Jurkat, Clone E6-1 (cell line): Measurements from ENCODE around the gene PCDHGB3.
A peak's percentile ranks its signal among the peaks of the same experiment; 100 is the strongest.
"Not testable (repeated sequence)": the region's sequence is repeated elsewhere in the genome, so short reads cannot be mapped to it uniquely, and the experiment has no call there.

Experiments
- DNase-seq: peaks from one replicate; pipeline ENCODE4 v3.0.0-alpha.2; 2011; ENCODE audit warnings: low read depth, low spot score
- H3K4me3 ChIP-seq: 2 replicates; pipeline ENCODE4 v1.5.1; 2011; ENCODE audit warnings: mild to moderate bottlenecking, low read length, control low read depth, moderate library complexity

PCDHGB3 gene

DNA sequence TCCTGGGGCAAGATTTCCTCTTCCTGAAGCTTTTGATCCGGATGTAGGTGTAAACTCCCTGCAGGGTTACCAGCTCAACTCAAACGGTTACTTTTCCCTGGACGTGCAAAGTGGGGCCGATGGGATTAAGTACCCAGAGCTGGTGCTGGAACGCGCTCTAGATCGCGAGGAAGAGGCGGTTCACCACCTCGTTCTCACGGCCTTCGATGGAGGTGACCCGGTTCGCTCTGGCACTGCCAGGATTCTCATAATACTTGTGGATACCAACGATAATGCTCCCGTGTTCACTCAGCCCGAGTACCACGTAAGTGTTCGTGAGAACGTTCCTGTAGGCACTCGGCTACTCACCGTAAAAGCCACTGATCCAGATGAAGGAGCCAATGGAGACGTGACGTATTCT, 14.4 kb upstream of the PCDHGB3 start:
- DNase-seq: no peak
- no peak overlapping the region for H3K4me3 ChIP-seq

DNA sequence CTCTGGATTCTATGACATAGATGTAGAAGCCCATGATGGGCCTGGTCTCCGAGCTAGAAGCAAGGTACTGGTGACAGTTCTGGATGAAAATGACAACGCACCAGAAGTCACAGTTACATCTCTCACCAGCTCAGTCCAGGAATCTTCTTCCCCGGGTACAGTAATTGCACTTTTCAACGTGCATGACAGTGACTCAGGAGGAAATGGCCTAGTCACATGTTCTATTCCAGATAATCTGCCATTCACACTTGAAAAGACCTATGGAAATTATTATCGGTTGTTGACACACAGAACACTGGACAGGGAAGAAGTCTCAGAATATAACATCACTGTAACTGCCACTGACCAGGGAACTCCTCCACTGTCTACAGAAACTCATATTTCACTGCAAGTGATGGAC, 13.9 kb upstream of the PCDHGB3 start:
- no peak overlapping the region for H3K4me3 ChIP-seq
- DNase-seq: no peak

DNA sequence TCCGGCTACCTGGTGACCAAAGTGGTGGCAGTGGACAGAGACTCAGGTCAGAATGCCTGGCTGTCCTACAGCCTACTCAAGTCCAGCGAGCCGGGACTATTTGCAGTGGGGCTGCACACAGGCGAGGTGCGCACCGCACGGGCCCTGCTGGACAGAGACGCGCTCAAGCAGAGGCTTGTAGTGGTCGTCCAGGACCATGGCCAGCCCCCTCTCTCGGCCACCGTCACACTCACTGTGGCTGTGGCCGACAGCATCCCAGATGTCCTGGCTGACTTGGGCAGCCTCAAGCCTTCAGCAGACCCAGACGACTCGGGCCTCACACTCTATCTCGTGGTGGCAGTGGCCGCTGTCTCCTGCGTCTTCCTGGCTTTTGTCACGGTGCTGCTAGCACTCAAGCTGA, 13.1 kb upstream of the PCDHGB3 start:
- DNase-seq: no peak

DNA sequence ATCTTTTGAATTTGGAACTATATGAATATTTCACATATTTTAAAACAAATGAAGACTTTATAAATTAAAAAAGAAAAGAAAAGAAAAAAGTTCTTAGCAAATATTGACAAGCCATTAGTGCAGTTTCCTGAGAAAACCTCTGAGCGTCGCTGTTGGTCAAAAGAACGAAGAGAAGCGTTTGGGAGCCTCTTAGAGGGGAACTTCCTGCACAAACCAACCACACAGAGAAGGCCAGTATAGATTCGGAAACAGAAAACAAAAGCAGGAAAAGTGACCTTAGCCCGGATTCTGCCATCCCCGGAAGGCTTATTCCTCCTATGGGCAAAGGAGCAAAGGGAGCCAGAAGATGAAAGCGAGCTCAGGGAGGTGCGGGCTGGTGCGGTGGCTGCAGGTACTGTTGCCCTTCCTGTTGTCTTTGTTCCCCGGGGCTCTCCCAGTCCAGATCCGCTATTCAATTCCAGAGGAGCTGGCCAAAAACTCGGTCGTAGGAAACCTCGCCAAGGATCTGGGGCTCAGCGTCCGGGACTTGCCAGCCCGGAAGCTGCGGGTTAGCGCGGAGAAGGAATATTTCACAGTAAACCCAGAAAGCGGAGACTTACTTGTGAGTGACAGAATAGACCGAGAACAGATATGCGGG, 10.1 kb upstream of the PCDHGB3 start, which contains the start of gene PCDHGB2:
PCDHGB2 (plus strand) TSS at position 205 of the 637 bp plus-strand sequence; CDS start at position 347, 142 bp downstream.
- DNase-seq: peak; percentile 24

More for the DNA sequence above, 13.1 kb upstream of the PCDHGB3 start:
- no peak overlapping the region for H3K4me3 ChIP-seq

DNA sequence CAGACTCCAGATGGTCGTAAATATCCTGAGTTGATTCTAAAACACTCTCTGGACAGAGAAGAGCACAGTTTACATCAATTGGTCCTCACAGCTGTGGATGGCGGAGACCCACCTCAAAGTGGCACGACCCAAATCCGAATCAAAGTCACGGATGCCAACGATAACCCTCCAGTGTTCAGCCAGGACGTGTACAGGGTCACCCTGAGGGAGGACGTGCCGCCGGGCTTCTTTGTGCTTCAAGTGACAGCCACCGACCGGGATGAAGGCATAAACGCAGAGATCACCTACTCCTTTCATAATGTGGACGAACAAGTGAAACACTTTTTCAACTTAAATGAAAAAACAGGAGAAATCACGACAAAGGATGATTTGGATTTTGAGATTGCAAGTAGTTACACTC, 9.4 kb upstream of the PCDHGB3 start:
- no peak for DNase-seq

More for the DNA sequence above, 10.1 kb upstream of the PCDHGB3 start, which contains the start of gene PCDHGB2:
- no peak within 1 kb of the TSS for H3K4me3 ChIP-seq

DNA sequence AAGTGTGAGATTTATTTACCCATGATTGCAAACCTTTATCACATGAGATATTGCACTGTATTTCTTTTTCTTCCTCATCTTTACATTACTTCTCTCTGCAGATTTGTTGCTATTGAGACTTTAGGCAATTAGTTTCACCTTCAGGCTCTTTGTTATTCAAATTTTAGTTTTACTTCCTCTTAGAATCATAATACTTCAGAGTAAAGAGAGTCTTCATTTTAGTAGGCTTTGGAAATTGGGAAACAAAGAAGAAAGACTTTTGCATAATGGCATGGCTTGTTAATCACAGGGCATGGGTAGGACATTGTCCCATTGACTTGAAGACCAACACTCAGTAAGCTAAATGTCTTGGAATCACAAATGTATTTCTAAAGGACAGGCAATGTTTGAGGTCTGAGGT, 7.3 kb upstream of the PCDHGB3 start:
- no peak overlapping the region for H3K4me3 ChIP-seq
- DNase-seq: no peak

More for the DNA sequence above, 9.4 kb upstream of the PCDHGB3 start:
- no peak overlapping the region for H3K4me3 ChIP-seq

DNA sequence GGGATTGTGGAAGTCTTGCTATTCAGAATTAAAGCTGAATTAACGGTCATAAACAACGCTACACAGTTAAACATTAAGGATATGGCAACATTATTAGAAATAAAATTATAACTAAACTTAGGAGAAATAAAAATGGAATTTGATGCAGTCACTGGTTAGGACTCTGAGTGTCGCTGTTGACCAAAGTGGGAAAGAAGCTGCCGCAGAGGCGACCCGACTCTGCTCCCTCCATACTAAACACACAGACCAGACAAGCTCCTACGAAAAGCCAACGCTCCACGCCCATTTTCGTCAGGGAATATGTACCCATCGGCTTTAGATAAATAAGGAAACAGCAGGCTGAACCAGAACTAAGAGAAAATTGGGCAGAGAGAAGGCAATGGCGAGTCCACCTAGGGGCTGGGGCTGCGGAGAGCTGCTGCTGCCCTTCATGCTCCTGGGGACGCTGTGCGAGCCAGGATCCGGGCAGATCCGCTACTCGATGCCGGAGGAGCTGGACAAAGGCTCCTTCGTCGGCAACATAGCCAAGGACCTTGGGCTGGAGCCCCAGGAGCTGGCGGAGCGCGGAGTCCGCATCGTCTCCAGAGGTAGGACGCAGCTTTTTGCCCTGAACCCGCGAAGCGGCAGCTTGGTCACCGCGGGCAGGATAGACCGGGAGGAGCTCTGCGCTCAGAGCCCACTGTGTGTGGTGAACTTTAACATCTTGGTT, 5.9 kb upstream of the PCDHGB3 start, which contains the start of gene PCDHGA5:
PCDHGA5 (plus strand) TSS at position 211 of the 709 bp plus-strand sequence; CDS start at position 380, 169 bp downstream.
- no peak for DNase-seq
- no peak within 1 kb of the TSS for H3K4me3 ChIP-seq

DNA sequence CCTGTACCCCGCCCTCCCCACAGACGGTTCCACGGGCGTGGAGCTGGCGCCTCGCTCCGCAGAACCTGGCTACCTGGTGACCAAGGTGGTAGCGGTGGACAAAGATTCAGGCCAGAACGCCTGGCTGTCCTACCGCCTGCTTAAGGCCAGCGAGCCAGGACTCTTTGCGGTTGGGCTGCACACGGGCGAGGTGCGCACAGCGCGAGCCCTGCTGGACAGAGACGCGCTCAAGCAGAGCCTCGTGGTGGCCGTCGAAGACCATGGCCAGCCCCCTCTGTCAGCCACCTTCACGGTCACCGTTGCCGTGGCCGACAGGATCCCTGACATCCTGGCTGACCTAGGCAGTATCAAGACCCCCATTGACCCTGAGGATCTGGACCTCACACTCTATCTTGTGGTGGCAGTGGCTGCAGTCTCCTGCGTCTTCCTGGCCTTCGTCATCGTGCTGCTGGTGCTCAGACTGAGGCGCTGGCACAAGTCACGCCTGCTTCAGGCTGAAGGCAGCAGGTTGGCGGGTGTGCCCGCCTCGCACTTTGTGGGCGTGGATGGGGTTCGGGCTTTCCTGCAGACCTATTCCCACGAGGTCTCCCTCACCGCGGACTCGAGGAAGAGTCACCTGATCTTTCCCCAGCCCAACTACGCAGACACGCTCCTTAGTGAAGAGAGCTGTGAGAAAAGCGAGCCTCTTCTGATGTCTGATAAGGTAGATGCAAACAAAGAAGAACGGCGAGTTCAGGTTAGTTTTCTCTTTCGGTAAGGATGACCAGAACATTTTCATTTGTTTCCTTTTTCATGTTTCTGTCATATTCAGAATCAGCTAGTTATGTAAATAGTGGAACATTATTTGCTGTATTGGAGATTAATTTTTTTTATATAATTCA, 3.8 kb upstream of the PCDHGB3 start:
- no peak overlapping the region for H3K4me3 ChIP-seq
- no peak for DNase-seq

DNA sequence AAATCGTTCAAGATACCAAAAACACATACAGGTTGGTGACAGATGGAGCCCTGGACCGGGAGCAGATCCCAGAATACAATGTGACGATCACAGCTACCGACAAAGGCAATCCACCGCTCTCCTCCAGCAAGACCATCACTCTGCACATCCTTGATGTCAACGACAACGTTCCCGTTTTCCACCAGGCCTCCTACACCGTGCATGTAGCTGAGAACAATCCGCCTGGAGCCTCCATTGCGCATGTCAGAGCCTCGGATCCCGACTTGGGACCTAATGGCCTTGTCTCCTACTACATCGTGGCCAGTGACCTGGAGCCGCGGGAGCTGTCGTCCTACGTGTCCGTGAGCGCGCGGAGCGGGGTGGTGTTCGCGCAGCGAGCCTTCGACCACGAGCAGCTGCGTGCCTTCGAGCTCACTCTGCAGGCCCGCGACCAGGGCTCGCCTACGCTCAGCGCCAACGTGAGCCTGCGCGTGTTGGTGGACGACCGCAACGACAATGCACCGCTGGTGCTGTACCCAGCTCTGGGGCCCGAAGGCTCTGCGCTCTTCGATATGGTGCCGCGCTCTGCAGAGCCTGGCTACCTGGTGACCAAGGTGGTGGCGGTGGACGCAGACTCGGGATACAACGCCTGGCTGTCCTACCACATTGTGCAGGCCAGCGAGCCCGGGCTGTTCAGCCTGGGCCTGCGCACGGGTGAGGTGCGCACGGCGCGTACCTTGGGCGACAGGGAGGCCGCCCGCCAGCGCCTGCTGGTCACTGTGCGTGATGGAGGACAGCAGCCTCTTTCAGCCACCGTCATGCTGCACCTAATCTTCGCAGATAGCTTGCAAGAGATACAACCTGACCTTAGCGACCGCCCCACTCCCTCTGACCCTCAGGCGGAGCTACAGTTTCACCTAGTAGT, 1.8 kb downstream of the PCDHGB3 start:
- no peak for DNase-seq
- no peak overlapping the region for H3K4me3 ChIP-seq

DNA sequence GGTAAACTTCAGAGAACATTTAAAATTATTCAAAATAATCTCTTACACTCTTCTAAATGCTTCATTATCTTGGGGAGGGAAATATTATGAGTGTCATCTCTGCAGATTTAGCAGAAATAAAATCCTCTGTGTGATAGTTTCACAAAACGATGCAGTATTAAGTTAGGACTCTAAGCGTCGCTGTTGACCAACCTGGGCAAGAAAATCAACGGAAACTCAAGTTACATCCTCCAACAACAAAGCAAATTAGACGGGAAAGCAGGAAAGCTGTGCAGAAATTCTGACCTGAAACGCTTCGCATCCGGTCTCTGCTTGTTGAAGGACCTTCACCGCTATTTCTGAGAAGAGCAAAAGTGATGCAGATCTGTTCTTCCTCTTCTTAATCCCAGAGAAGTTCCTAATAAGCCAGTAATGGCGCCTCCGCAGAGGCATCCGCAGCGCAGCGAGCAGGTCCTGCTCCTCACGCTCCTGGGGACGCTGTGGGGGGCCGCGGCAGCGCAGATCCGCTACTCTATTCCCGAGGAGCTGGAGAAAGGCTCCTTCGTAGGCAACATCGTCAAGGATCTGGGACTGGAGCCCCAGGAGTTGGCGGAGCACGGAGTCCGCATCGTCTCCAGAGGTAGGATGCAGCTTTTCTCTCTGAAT, 3.8 kb downstream of the PCDHGB3 start, which contains the start of gene PCDHGA6:
PCDHGA6 (plus strand) TSS at position 219 of the 645 bp plus-strand sequence; CDS start at position 412, 193 bp downstream.
- no peak for DNase-seq
- H3K4me3 ChIP-seq: no peak within 1 kb of the TSS

DNA sequence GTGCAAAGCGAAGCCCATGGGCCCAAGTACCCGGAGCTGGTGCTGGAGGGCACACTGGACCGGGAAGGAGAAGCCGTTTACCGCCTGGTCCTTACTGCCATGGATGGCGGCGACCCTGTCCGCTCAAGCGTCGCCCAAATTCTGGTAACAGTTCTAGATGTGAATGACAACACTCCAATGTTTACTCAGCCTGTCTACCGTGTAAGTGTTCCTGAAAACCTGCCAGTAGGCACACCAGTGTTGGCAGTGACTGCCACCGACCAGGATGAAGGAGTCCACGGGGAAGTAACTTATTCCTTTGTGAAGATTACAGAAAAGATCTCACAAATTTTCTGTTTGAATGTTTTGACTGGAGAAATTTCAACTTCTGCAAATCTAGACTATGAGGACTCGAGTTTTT, 4.6 kb downstream of the PCDHGB3 start:
- H3K4me3 ChIP-seq: no peak overlapping the region
- DNase-seq: no peak

DNA sequence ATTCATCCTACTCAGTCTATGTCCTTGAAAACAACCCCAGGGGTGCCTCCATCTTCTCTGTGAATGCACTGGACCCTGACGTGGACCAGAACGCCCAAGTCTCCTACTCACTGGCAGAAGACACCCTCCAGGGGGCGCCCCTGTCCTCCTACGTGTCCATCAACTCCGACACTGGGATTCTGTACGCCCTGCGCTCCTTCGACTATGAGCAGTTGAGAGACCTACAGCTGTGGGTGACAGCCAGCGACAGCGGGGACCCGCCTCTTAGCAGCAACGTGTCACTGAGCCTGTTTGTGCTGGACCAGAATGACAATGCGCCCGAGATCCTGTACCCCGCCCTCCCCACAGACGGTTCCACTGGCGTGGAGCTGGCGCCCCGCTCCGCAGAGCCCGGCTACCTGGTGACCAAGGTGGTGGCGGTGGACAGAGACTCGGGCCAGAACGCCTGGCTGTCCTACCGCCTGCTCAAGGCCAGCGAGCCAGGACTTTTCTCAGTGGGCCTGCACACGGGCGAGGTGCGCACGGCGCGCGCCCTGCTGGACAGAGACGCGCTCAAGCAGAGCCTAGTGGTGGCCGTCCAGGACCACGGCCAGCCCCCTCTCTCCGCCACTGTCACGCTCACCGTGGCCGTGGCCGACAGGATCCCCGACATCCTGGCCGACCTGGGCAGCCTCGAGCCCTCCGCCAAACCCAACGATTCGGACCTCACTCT, 5.6 kb downstream of the PCDHGB3 start:
- not testable (repeated sequence) for H3K4me3 ChIP-seq, DNase-seq

DNA sequence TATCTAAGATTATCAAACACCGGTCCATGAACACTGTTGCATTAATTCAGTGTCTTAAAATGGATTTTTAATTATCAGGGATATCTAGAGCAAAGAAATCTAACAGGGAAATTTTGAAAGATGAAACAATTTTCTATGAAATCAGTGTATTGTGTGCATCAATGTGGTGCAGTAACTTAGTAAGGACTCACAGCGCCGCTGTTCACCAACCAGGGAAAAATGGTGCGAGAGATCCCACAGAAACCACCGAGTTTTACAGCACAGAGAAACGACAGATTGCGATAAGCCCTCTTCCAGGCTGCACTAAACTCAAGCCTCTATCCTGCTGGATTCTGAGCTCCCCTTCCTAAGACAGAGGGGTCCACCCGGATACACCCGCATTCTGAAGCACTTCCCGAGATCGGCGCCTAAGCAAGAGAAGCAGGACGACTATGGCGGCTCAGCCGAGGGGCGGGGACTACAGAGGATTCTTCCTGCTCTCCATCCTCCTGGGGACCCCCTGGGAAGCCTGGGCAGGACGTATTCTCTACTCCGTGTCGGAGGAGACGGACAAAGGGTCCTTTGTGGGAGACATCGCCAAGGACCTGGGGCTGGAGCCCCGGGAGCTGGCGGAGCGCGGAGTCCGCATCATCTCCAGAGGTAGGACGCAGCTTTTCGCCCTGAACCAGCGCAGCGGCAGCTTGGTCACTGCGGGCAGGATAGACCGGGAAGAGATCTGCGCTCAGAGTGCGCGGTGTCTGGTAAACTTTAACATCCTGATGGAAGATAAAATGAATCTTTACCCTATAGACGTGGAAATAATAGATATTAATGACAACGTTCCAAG, 12.6 kb downstream of the PCDHGB3 start, which contains the start of gene PCDHGA7:
PCDHGA7 (plus strand) TSS at position 274 of the 826 bp plus-strand sequence; CDS start at position 432, 158 bp downstream.
- no peak for DNase-seq
- no peak within 1 kb of the TSS for H3K4me3 ChIP-seq

DNA sequence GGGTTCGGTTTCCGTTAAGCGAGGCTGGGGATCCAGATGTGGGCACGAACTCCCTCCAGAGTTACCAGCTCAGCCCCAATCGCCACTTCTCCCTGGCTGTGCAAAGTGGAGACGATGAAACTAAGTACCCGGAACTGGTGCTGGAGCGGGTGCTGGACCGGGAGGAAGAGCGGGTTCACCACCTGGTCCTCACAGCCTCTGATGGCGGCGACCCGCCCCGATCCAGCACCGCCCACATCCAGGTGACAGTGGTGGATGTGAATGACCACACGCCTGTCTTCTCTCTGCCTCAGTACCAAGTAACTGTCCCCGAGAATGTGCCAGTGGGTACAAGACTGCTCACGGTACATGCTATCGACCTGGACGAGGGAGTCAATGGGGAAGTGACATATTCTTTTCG, 13.3 kb downstream of the PCDHGB3 start:
- H3K4me3 ChIP-seq: no peak overlapping the region
- no peak for DNase-seq

DNA sequence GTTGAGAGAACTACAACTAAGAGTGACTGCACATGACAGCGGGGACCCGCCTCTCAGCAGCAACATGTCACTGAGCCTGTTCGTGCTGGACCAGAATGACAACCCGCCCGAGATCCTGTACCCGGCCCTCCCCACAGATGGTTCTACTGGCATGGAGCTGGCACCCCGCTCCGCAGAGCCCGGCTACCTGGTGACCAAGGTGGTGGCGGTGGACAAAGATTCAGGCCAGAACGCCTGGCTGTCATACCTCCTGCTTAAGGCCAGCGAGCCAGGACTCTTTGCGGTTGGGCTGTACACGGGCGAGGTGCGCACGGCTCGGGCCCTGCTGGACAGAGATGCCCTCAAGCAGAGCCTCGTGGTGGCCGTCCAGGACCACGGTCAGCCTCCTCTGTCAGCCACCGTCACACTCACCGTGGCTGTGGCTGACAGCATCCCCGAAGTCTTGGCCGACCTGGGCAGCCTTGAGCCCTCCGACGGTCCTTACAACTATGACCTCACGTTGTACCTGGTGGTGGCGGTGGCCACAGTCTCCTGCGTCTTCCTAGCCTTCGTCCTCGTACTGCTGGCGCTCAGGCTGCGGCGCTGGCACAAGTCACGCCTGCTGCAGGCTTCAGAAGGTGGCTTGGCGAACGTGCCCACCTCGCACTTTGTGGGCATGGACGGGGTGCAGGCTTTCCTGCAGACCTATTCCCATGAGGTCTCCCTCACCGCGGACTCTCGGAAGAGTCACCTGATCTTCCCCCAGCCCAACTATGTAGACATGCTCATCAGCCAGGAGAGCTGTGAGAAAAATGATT, 14.6 kb downstream of the PCDHGB3 start:
- DNase-seq: no peak
- no peak overlapping the region for H3K4me3 ChIP-seq
